ENCODE data around the gene CHST1. TPM values are rescaled to one million over a fixed set of nuclear protein-coding genes. Genes with fewer than 3 reads are reported as not detected.

The CHST1 gene
- total and polyA plus RNA-seq, 10 of the 15 experiments (the other 5 are each of a cell fraction or from before 2014, with no cell fraction given): not detected

DNA sequence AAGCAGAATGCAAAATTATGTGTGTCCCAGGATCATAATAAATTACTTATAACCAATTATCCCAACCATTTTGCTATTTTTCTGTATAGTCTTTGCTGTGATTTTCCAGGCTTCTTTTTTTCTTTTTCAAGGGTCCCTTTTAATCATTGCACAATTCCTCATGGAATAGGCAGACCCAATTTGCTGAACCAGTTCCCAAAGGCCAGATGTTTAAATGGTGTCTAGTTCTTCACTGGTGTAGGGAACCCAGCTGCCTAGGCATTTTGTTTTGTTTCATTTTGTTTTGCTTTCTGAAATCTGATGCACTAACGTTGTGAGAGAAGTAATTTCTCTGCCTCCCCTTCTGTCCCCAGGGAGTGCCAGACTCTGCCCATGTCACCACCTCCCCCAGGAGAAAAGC is 60.4 kb downstream of the CHST1 start:
- Histone ChIP-seq H2AFZ (ENCODE audit: control insufficient read depth, low read depth, low read length) (no peak overlapping the region), H3K9ac (ENCODE audit: control insufficient read depth, insufficient read depth, low read length) (no peak overlapping the region), H3K27me3 (replicated peaks in 1 of 2; ENCODE audit: control insufficient read depth in 2 of 2, insufficient read depth in 2 of 2, low read length in 1 of 2) (peaks cover 0 to 1% of the 10 kb centered on the region in 2 experiments; a peak in 1 of 4 replicates), H3K36me3 (ENCODE audit: control insufficient read depth in 2 of 2, insufficient read depth in 2 of 2, low read length in 1 of 2) (no peaks in the 10 kb centered on the region), H3K4me3 (no peak overlapping the region), H3K4me2 (ENCODE audit: control insufficient read depth, insufficient read depth) (no peak overlapping the region), H3K4me1 (ENCODE audit: control insufficient read depth, insufficient read depth, low read length) (no peaks in the 10 kb centered on the region), H3K27ac (ENCODE audit: control insufficient read depth, insufficient read depth) (no peak overlapping the region), H3K79me2 (ENCODE audit: control insufficient read depth, insufficient read depth, low read length) (no peaks in the 10 kb centered on the region), H3K9me3 (replicated peaks; ENCODE audit: control insufficient read depth, insufficient read depth, low read length) (no peaks in the 10 kb centered on the region), H4K20me1 (ENCODE audit: control insufficient read depth, insufficient read depth) (no peaks in the 10 kb centered on the region; the same call in 1 of the 2 replicates)
- POLR2A ChIA-PET: interaction anchor here (0.7 kb wide), 1 partner anchor 50 kb away, joined by 8 read pairs; no protein-coding TSS in a partner anchor
- intact Hi-C loops (cut with micrococcal nuclease; ENCODE audit: unreplicated experiment): no loop called here
- ATAC-seq (no peak), FAIRE-seq (no peak), DNase-seq (ENCODE audit: low read depth, low spot score) (no peak)
- no TSS peak for BruUV-seq (replicated peaks)
- WGBS (ENCODE audit: insufficient coverage, insufficient replicate concordance, low lambda C conversion rate, missing lambda C conversion rate): 0% methylated on average over 1 of the region's 1 CpG
- CTCF ChIA-PET: no interaction called here
- RAD21 ChIA-PET (ENCODE audit: unreplicated experiment): no interaction called here
- in situ Hi-C loops (cut with MboI): no loop called here
- no peak for TF ChIP-seq RBBP5 (conservative IDR thresholded peaks at IDR 0.05)
- TF ChIP-seq CUX1 (IDR thresholded peaks at IDR 0.05; ENCODE audit: insufficient replicate concordance, low read depth, low read length): no peak
- no peak for TF ChIP-seq RCOR1 (conservative IDR thresholded peaks at IDR 0.05; ENCODE audit: low read depth, low read length)
- no peak for TF ChIP-seq SMAD5 (IDR thresholded peaks at IDR 0.05; ENCODE audit: low read depth)
- TF ChIP-seq YBX1 (IDR thresholded peaks at IDR 0.05): no peak
- no peak for TF ChIP-seq MTA3 (IDR thresholded peaks at IDR 0.05; ENCODE audit: borderline replicate concordance, low read length)
- no peak for TF ChIP-seq FOXM1 (IDR thresholded peaks at IDR 0.05; ENCODE audit: low read depth, low read length)
- no peak for TF ChIP-seq FOXK2 (IDR thresholded peaks at IDR 0.05)
- TF ChIP-seq ZSCAN29 (IDR thresholded peaks at IDR 0.05): no peak
- SMC1A ChIA-PET (ENCODE audit: uncharacterized antibody, unreplicated experiment): no interaction called here
